Suprapubic skin (tissue), 3 donors: ENCODE results near the gene SYDE2.

Source experiments
- EP300 ChIP-seq: sonication (generic); formaldehyde crosslinking; IDR thresholded peaks from one replicate; pipeline ENCODE4 v1.6.1; 2017; ENCODE audit warnings: antibody characterized with exemption
- POLR2A ChIP-seq, 2 donors: fragments of 450-650 bp; IDR thresholded peaks; one replicate each; pipeline ENCODE4 v1.6.1; 2017; ENCODE audit warnings: antibody characterized with exemption in 2 of 2, mild to moderate bottlenecking in 2 of 2, moderate library complexity in 2 of 2
- TF ChIP-seq, protein P1 (sequence below), 2 donors: fragments of 200-600 bp in 1 of 2; fragments of 450-650 bp in 1 of 2; sonication (generic) in 1 of 2; IDR thresholded peaks; one replicate each; pipeline ENCODE4 v1.5.1; 2016 to 2019; ENCODE audit warnings: antibody characterized with exemption in 2 of 2, mild to moderate bottlenecking in 1 of 2, moderate library complexity in 1 of 2

GRCh38 chr1:85133565-85134159 lies 67.2 kb downstream of the SYDE2 start:
- TF ChIP-seq, protein P1, sequence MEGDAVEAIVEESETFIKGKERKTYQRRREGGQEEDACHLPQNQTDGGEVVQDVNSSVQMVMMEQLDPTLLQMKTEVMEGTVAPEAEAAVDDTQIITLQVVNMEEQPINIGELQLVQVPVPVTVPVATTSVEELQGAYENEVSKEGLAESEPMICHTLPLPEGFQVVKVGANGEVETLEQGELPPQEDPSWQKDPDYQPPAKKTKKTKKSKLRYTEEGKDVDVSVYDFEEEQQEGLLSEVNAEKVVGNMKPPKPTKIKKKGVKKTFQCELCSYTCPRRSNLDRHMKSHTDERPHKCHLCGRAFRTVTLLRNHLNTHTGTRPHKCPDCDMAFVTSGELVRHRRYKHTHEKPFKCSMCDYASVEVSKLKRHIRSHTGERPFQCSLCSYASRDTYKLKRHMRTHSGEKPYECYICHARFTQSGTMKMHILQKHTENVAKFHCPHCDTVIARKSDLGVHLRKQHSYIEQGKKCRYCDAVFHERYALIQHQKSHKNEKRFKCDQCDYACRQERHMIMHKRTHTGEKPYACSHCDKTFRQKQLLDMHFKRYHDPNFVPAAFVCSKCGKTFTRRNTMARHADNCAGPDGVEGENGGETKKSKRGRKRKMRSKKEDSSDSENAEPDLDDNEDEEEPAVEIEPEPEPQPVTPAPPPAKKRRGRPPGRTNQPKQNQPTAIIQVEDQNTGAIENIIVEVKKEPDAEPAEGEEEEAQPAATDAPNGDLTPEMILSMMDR (IDR thresholded peaks at IDR 0.05) = no peak
- TF ChIP-seq EP300 (no peak), POLR2A (IDR thresholded peaks at IDR 0.05) (no peak)
